ENCODE results near the gene TBXAS1. TPM values are rescaled to one million over a fixed set of nuclear protein-coding genes. Genes with fewer than 3 reads are reported as not detected.

TBXAS1 gene
- total and polyA plus RNA-seq, 2 of the 8 experiments (the other 6 are each of a cell fraction or from before 2014, with no cell fraction given): 0.86 to 2.1 TPM

- Histone ChIP-seq H2BK5ac (ENCODE audit: low read depth, low read length) (no peak overlapping the region), H3K4me2 (ENCODE audit: insufficient read depth in 1 of 2, low read depth in 2 of 2, low read length in 2 of 2) (no peak overlapping the region), H2AK5ac (ENCODE audit: low read depth, low read length) (no peak overlapping the region), H2BK12ac (ENCODE audit: low read depth, low read length) (no peak overlapping the region), H2AFZ (ENCODE audit: low read length) (no peak overlapping the region), H2BK120ac (replicated peaks; ENCODE audit: low read depth, low read length) (no peak overlapping the region), H3K23me2 (ENCODE audit: low read depth, low read length) (no peaks in the 10 kb centered on the region; the same call in 1 of the 2 replicates), H3K4me1 (replicated peaks in 1 of 4; ENCODE audit: control insufficient read depth in 3 of 4, insufficient read depth in 4 of 4, low read length in 3 of 4) (no peaks in the 10 kb centered on the region), H3K27ac (ENCODE audit: low read depth, low read length) (no peak overlapping the region), H3K9me3 (ENCODE audit: insufficient read depth in 2 of 2, low read depth in 1 of 2, low read length in 1 of 2) (no peaks in the 10 kb centered on the region), H3K4me3 (ENCODE audit: extremely low read depth in 1 of 4, insufficient read depth in 2 of 4, low read depth in 3 of 4, low read length in 4 of 4) (no peak overlapping the region), H3K36me3 (ENCODE audit: control insufficient read depth in 2 of 4, insufficient read depth in 4 of 4, low read length in 3 of 4) (no peaks in the 10 kb centered on the region), H2BK20ac (ENCODE audit: low read length) (no peak overlapping the region), H3K56ac (replicated peaks; ENCODE audit: insufficient read length, low read depth, low read length) (no peak overlapping the region), H3K23ac (ENCODE audit: insufficient read length) (no peak overlapping the region), H2BK15ac (ENCODE audit: low read length) (no peak overlapping the region), H3K14ac (ENCODE audit: insufficient read length) (no peak overlapping the region), H3K4ac (replicated peaks; ENCODE audit: insufficient read length, low read depth, low read length) (no peak overlapping the region), H3K9ac (replicated peaks in 1 of 4; ENCODE audit: extremely low read depth in 1 of 4, low read depth in 3 of 4, low read length in 3 of 4) (no peak overlapping the region), H3K79me1 (ENCODE audit: low read depth, low read length) (no peaks in the 10 kb centered on the region), H4K20me1 (replicated peaks in 1 of 2; ENCODE audit: control insufficient read depth in 1 of 2, insufficient read depth in 2 of 2, low read length in 2 of 2) (no peaks in the 10 kb centered on the region), H3K18ac (ENCODE audit: extremely low read depth, low read length) (no peak overlapping the region), H4K5ac (ENCODE audit: insufficient read length, low read depth, low read length) (no peak overlapping the region), H4K8ac (ENCODE audit: extremely low read depth, insufficient read depth, low read length) (no peak overlapping the region), H3K79me2 (ENCODE audit: control insufficient read depth in 1 of 2, insufficient read depth in 2 of 2, low read length in 2 of 2) (no peaks in the 10 kb centered on the region), H4K91ac (replicated peaks; ENCODE audit: insufficient read length, low read length) (no peak overlapping the region), H3K27me3 (replicated peaks in 1 of 4; ENCODE audit: control insufficient read depth in 3 of 4, extremely low read depth in 1 of 4, insufficient read depth in 3 of 4, low read length in 3 of 4) (no peaks in the 10 kb centered on the region)
- ChIA-PET POLR2A (ENCODE audit: partially characterized antibody) (no interaction called here), CTCF (ENCODE audit: partially characterized antibody) (no interaction called here)
- WGBS, 2 experiments (ENCODE audit: extremely low coverage in 1 of 2, insufficient coverage in 1 of 2, insufficient read length in 1 of 2, insufficient replicate concordance in 2 of 2, low coverage in 1 of 2, low lambda C conversion rate in 2 of 2, missing lambda C conversion rate in 1 of 2): 92% methylated on average over 14 of the region's 14 CpGs; no CpG with 5 or more reads in 1 of the 2 experiments
- DNase-seq (ENCODE audit: low read depth in 1 of 2, low spot score in 2 of 2) (no peak), FAIRE-seq (no peak)
- TF ChIP-seq HDAC2 (IDR thresholded peaks at IDR 0.05; ENCODE audit: borderline replicate concordance in 1 of 2, low read depth in 2 of 2, low read length in 2 of 2) (no peak), CTBP2 (IDR thresholded peaks at IDR 0.05; ENCODE audit: borderline replicate concordance, insufficient read depth, insufficient read length, low read length) (no peak), SP1 (IDR thresholded peaks at IDR 0.05; ENCODE audit: low read depth, low read length) (no peak), TBP (IDR thresholded peaks at IDR 0.05; ENCODE audit: low read depth, low read length) (no peak), TEAD4 (IDR thresholded peaks at IDR 0.05; ENCODE audit: low read depth, low read length) (no peak), SRF (IDR thresholded peaks at IDR 0.05; ENCODE audit: low read depth, low read length) (no peak), RAD21 (IDR thresholded peaks at IDR 0.05 in 1 of 2, conservative IDR thresholded peaks at IDR 0.05 in 1 of 2; ENCODE audit: low read depth in 2 of 2, low read length in 2 of 2) (no peak), RNF2 (IDR thresholded peaks at IDR 0.05; ENCODE audit: borderline replicate concordance, low read depth, low read length, missing control alignments, poor library complexity, severe bottlenecking) (no peak), SIN3A (conservative IDR thresholded peaks at IDR 0.05 in 1 of 2, IDR thresholded peaks at IDR 0.05 in 1 of 2; ENCODE audit: low read depth in 1 of 2, low read length in 2 of 2) (no peak), POLR2A (IDR thresholded peaks at IDR 0.05; ENCODE audit: control extremely low read depth in 1 of 2, low read depth in 2 of 2, low read length in 2 of 2) (no peak), ATF3 (IDR thresholded peaks at IDR 0.05; ENCODE audit: insufficient read depth, low read depth, low read length) (no peak), CHD1 (IDR thresholded peaks at IDR 0.05; ENCODE audit: low read depth, low read length) (no peak)
These were observed 204.8 kb downstream of the TBXAS1 start for GRCh38 chr7:140033779-140034363.

All from H1 (cell line).